ENCODE data around the gene RTF2. TPM values are rescaled to one million over a fixed set of nuclear protein-coding genes. Genes with fewer than 3 reads are reported as not detected.

Gene RTF2
- total RNA-seq, 1 experiment from 2014 or later: 99.1 TPM

GRCh38 chr20:56422076-56422823 is 46.2 kb upstream of the RTF2 start:
- no peak overlapping the region for H3K27ac ChIP-seq (ENCODE audit: low read depth, low read length, poor library complexity, severe bottlenecking)
- peak; percentile 15 for DNase-seq (ENCODE audit: low spot score)
- no TSS peak for BruUV-seq (replicated peaks)
- TF ChIP-seq CTCF (conservative IDR thresholded peaks at IDR 0.05; ENCODE audit: low read depth, low read length) (no peak), EZH2 (IDR thresholded peaks at IDR 0.05; ENCODE audit: borderline replicate concordance, low read depth, low read length, poor library complexity, severe bottlenecking) (no peak)
- intact Hi-C loops (cut with micrococcal nuclease; ENCODE audit: unreplicated experiment): no loop called here
- no peaks in the 10 kb centered on the region for H3K27me3 ChIP-seq (replicated peaks; ENCODE audit: insufficient read depth, low read depth, low read length, poor library complexity)
- CTCF ChIA-PET: no interaction called here
- POLR2A ChIA-PET (ENCODE audit: low non-redundant PET): interaction anchor here (0.5 kb wide), 1 partner anchor 1973 kb away, joined by 5 read pairs; no protein-coding TSS in a partner anchor
- no peaks in the 10 kb centered on the region for H3K36me3 ChIP-seq (ENCODE audit: insufficient read depth, low read length, poor library complexity, severe bottlenecking)
- no peaks in the 10 kb centered on the region for H3K9me3 ChIP-seq (ENCODE audit: low read depth, low read length, poor library complexity, severe bottlenecking)
- no peak overlapping the region for H3K4me3 ChIP-seq (ENCODE audit: low read depth, low read length, poor library complexity, severe bottlenecking)
- peaks cover 8% of the 10 kb centered on the region for H3K4me1 ChIP-seq (ENCODE audit: insufficient read depth, low read length, poor library complexity, severe bottlenecking)

GRCh38 chr20:56422824-56423189 is 45.6 kb upstream of the RTF2 start:
- BruUV-seq (replicated peaks): no TSS peak
- H3K27ac ChIP-seq (ENCODE audit: low read depth, low read length, poor library complexity, severe bottlenecking): no peak overlapping the region
- no peaks in the 10 kb centered on the region for H3K27me3 ChIP-seq (replicated peaks; ENCODE audit: insufficient read depth, low read depth, low read length, poor library complexity)
- ChIA-PET POLR2A (ENCODE audit: low non-redundant PET) (interaction anchor here (0.5 kb wide), 1 partner anchor 1974 kb away, joined by 5 read pairs; no protein-coding TSS in a partner anchor), CTCF (no interaction called here)
- no peak for DNase-seq (ENCODE audit: low spot score)
- H3K4me1 ChIP-seq (ENCODE audit: insufficient read depth, low read length, poor library complexity, severe bottlenecking): peaks cover 8% of the 10 kb centered on the region
- H3K36me3 ChIP-seq (ENCODE audit: insufficient read depth, low read length, poor library complexity, severe bottlenecking): no peaks in the 10 kb centered on the region
- no peaks in the 10 kb centered on the region for H3K9me3 ChIP-seq (ENCODE audit: low read depth, low read length, poor library complexity, severe bottlenecking)
- no peak overlapping the region for H3K4me3 ChIP-seq (ENCODE audit: low read depth, low read length, poor library complexity, severe bottlenecking)
- intact Hi-C loops (cut with micrococcal nuclease; ENCODE audit: unreplicated experiment): no loop called here
- no peak for TF ChIP-seq EZH2 (IDR thresholded peaks at IDR 0.05; ENCODE audit: borderline replicate concordance, low read depth, low read length, poor library complexity, severe bottlenecking)
- no peak for TF ChIP-seq CTCF (conservative IDR thresholded peaks at IDR 0.05; ENCODE audit: low read depth, low read length)

GRCh38 chr20:56423211-56423610 is 45.2 kb upstream of the RTF2 start:
- TF ChIP-seq EZH2 (IDR thresholded peaks at IDR 0.05; ENCODE audit: borderline replicate concordance, low read depth, low read length, poor library complexity, severe bottlenecking) (no peak), CTCF (conservative IDR thresholded peaks at IDR 0.05; ENCODE audit: low read depth, low read length) (no peak)
- peaks cover 8% of the 10 kb centered on the region for H3K4me1 ChIP-seq (ENCODE audit: insufficient read depth, low read length, poor library complexity, severe bottlenecking)
- POLR2A ChIA-PET (ENCODE audit: low non-redundant PET): no interaction called here
- intact Hi-C loops (cut with micrococcal nuclease; ENCODE audit: unreplicated experiment): no loop called here
- no peak for DNase-seq (ENCODE audit: low spot score)
- no peak overlapping the region for H3K4me3 ChIP-seq (ENCODE audit: low read depth, low read length, poor library complexity, severe bottlenecking)
- no peaks in the 10 kb centered on the region for H3K9me3 ChIP-seq (ENCODE audit: low read depth, low read length, poor library complexity, severe bottlenecking)
- no peak overlapping the region for H3K27ac ChIP-seq (ENCODE audit: low read depth, low read length, poor library complexity, severe bottlenecking)
- H3K36me3 ChIP-seq (ENCODE audit: insufficient read depth, low read length, poor library complexity, severe bottlenecking): no peaks in the 10 kb centered on the region
- CTCF ChIA-PET: no interaction called here
- BruUV-seq (replicated peaks): no TSS peak
- no peaks in the 10 kb centered on the region for H3K27me3 ChIP-seq (replicated peaks; ENCODE audit: insufficient read depth, low read depth, low read length, poor library complexity)
